ENCODE data around the gene IGF2R.

Gene IGF2R

DNA sequence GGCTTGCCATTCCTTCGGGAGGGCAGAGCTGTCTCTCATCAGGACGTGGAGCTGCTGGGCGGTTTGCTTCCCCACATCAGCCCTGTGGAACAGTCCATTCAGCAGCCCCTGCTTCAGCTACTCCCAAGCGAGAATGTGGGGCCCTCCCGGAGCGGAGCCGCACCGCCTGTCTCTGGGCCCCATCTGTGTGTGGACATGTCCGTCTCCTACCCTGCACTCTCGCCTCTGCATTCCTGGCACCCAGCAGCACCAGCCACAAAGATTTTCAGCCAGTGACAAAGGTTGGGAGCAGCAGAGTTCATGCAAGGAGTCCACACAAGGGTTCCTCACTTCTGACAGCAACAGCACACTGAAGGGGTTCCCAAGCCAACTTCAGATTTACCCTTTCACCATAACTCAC, 123.7 kb downstream of the IGF2R start:
- DNase-seq (ENCODE audit: low read depth) = no peak
- TF ChIP-seq, protein P1, sequence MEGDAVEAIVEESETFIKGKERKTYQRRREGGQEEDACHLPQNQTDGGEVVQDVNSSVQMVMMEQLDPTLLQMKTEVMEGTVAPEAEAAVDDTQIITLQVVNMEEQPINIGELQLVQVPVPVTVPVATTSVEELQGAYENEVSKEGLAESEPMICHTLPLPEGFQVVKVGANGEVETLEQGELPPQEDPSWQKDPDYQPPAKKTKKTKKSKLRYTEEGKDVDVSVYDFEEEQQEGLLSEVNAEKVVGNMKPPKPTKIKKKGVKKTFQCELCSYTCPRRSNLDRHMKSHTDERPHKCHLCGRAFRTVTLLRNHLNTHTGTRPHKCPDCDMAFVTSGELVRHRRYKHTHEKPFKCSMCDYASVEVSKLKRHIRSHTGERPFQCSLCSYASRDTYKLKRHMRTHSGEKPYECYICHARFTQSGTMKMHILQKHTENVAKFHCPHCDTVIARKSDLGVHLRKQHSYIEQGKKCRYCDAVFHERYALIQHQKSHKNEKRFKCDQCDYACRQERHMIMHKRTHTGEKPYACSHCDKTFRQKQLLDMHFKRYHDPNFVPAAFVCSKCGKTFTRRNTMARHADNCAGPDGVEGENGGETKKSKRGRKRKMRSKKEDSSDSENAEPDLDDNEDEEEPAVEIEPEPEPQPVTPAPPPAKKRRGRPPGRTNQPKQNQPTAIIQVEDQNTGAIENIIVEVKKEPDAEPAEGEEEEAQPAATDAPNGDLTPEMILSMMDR (IDR thresholded peaks at IDR 0.05; ENCODE audit: low read depth, low read length, missing control alignments) = no peak
- no peak overlapping the region for H3K4me3 ChIP-seq (ENCODE audit: low read depth, low read length)

DNA sequence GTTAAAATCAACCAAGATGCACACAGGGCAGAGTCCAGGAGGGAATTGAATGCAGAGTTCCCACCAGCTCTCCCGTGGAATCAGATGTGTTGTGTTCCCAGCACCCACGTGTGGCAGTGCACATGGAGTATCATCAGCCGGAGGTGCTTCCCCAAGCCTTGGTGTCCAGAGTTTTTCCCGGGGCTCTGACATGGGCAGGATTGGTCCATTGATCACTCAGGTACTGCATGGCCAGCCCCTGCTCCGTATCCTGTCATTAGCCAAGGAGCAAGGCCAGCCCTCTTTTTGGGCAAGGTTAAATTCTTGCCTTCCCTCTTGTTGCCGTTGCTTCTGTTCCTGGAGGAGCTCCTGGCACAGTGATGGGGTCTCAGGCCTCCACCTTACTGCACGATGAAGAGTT, 124.2 kb downstream of the IGF2R start:
- TF ChIP-seq, protein P1 (IDR thresholded peaks at IDR 0.05; ENCODE audit: low read depth, low read length, missing control alignments) = no peak
- no peak for DNase-seq (ENCODE audit: low read depth)
- H3K4me3 ChIP-seq (ENCODE audit: low read depth, low read length) = no peak overlapping the region

DNA sequence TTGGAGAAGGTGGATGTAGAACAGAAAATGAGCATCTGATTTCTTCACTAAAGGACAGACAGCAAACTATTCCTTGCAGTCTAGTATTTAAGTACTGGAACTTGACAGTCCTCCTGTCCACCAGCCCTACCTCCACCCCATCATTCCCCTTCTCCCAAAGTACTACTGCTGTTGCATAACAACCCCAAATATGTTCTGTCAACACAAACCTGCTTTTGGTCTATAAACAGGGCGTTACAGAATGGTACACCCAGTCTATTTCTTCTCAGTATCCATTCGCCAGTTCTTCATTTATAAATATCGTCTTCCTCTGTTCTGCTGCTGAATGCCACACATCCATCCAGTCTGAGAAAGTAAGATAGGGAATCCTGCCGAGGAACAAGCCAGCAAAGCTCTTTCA, 125.1 kb downstream of the IGF2R start:
- no peak overlapping the region for H3K4me3 ChIP-seq (ENCODE audit: low read depth, low read length)
- TF ChIP-seq, protein P1 (IDR thresholded peaks at IDR 0.05; ENCODE audit: low read depth, low read length, missing control alignments) = no peak
- DNase-seq (ENCODE audit: low read depth) = no peak

DNA sequence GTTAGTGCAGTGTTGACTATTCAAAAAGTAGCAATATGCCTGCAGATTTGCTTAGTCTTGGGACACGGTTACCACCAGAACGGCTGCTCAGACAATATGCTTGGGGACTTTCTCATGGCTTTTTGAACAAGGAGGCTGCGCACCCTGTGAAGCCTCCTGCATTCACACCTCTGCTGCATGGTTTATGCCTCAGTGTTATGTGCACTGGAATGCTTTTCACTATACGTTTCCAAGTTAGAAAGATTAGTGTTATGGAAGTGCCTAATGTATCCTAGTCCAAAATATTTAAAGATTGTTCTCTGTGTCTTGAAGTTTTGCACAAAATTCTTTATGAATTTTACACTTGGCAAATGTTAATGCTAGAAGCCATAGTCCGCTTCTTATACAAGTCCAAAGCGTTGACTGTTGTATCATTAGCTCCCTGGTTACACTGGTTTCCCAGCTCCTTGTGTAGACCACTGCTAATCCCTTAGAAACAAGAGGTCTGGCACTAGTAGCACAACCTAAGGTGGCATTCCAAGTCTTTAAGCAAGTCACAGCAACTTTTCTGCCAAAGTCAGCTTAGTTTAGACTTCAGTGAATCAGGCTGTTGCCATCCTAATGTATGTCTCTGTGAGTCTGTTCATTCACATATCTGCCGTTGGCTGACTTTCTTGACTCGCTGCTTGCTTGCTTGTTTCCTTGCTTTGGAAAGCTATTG, 126.4 kb downstream of the IGF2R start:
- no peak for DNase-seq (ENCODE audit: low read depth)
- TF ChIP-seq, protein P1 (IDR thresholded peaks at IDR 0.05; ENCODE audit: low read depth, low read length, missing control alignments) = no peak
- H3K4me3 ChIP-seq (ENCODE audit: low read depth, low read length) = no peak overlapping the region

DNA sequence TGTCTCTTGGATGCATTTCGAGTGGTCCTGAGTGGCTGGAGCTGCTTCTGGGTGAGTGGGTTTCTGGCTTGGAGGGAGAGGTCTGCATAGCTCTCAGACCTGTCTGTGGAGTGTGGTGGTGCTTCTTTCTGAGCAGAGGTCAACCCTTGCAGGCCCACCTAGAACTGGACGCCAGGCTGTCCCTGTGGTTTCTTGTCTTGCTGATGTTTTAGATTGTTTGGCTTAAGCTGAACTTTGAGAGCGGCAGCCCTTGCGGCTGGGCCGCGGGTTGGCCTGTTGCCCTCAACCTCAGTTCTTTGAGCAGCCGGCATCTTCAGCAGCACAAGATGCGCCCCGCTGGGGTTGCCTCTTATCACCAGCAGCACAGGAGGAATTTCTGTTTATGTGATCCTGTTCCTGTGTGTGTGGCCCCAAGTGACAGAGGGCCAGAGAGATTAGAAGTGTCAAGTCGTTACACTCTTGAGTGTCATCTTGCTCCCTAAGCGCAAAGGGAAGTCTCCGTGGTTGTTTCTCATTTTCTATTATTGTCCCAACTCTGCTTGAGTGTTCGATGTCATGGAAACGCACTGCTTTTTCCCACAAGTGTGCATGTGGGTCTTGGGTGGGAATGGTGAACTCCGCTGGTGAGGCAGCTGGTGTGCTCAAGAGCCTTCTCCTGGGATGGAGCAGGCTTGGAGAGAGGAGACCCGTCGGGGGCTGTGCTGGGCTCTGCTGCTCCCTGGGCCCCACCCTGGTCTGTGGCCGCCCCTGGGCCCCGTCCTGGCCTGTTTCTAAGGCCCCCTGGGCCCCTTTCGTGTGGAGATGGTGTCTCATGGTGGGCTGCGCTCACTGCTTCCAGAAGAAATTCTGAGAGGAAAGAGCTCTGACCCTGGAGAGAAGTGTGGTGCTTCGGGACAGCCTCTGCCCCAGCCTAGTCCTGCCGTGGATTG, 132.7 kb downstream of the IGF2R start:
- H3K4me3 ChIP-seq (ENCODE audit: low read depth, low read length) = no peak overlapping the region
- no peak for DNase-seq (ENCODE audit: low read depth)
- TF ChIP-seq, protein P1 (IDR thresholded peaks at IDR 0.05; ENCODE audit: low read depth, low read length, missing control alignments) = no peak

DNA sequence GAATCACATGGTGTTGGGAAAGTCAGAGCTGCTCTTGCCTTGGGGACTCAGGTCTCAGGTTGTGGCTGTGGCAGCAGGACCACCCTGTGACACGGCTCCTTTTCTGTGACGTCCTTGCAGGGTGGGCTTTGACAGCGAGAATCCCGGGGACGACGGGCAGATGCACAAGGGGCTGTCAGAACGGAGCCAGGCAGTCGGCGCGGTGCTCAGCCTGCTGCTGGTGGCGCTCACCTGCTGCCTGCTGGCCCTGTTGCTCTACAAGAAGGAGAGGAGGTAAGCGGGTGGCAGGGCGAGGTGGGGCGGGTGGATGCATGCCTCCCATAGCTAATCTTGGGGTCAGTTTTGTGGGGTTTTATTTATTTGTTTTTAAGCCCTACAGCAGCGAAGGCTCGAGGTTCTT, 133.5 kb downstream of the IGF2R start:
- TF ChIP-seq, protein P1 (IDR thresholded peaks at IDR 0.05; ENCODE audit: low read depth, low read length, missing control alignments) = no peak
- DNase-seq (ENCODE audit: low read depth) = no peak
- no peak overlapping the region for H3K4me3 ChIP-seq (ENCODE audit: low read depth, low read length)

Measured in GM12864 (cell line).